Aorta (tissue), 5 donors: ENCODE data around the gene S100A2. TPM values are rescaled to one million over a fixed set of nuclear protein-coding genes. Genes with fewer than 3 reads are reported as not detected.
A peak's percentile ranks its signal among the peaks of the same experiment; 100 is the strongest.
"Not testable (repeated sequence)": the region's sequence is repeated elsewhere in the genome, so short reads cannot be mapped to it uniquely, and the experiment has no call there.

Experiments
- ATAC-seq: fragments of 200-7000 bp; cut with Tn5 transposase; one replicate; pipeline ENCODE4 v1.9.1; 2022; ENCODE audit warnings: moderate library complexity; ENCODE audit not compliant: low FRiP score
- DNase-seq, 2 donors: peaks; one replicate each; pipeline ENCODE4 v3.0.0-alpha.2; 2020
- H3K27ac ChIP-seq, 2 donors: one replicate each; pipeline ENCODE4 v1.5.1; 2013; ENCODE audit warnings: low read length in 2 of 2, mild to moderate bottlenecking in 2 of 2, moderate library complexity in 2 of 2, control low read depth in 1 of 2, inconsistent platforms in 1 of 2, low read depth in 1 of 2
- H3K27me3 ChIP-seq, 2 donors: one replicate each; pipeline ENCODE4 v1.6.1; 2013; ENCODE audit warnings: control low read depth in 1 of 2, low read length in 1 of 2, mild to moderate bottlenecking in 1 of 2, moderate library complexity in 1 of 2; ENCODE audit not compliant: insufficient read depth in 2 of 2, control insufficient read depth in 1 of 2
- H3K36me3 ChIP-seq, 2 donors: one replicate each; pipeline ENCODE4 v1.6.1; 2013; ENCODE audit warnings: control low read depth in 1 of 2, low read length in 1 of 2, mild to moderate bottlenecking in 1 of 2; ENCODE audit not compliant: insufficient read depth in 2 of 2, control insufficient read depth in 1 of 2
- H3K4me1 ChIP-seq, 2 donors: one replicate each; pipeline ENCODE4 v1.6.1; 2013; ENCODE audit warnings: low read length in 2 of 2, control low read depth in 1 of 2, mild to moderate bottlenecking in 1 of 2, moderate library complexity in 1 of 2; ENCODE audit not compliant: insufficient read depth in 2 of 2, control insufficient read depth in 1 of 2
- H3K4me3 ChIP-seq, 2 donors: one replicate each; pipeline ENCODE4 v1.5.1; 2013; ENCODE audit warnings: low read length in 2 of 2, control low read depth in 1 of 2, mild to moderate bottlenecking in 1 of 2
- H3K9me3 ChIP-seq: one replicate; pipeline ENCODE4 v1.6.1; 2013; ENCODE audit warnings: mild to moderate bottlenecking, low read length; ENCODE audit not compliant: control insufficient read depth
- WGBS, 2 donors: extraction: QIAGEN DNeasy Blood & Tissue Kit; methylation state at CpG; one replicate each; pipeline ENCODE4 v1.1.7; 2013; 5-methylcytosine and 5-hydroxymethylcytosine counted together
- intact Hi-C, 2 donors: fragments of 100-400 bp; cut with DNase I; formaldehyde crosslinking; loops; one replicate each; pipeline versions ENCODE4 v1.14.2 to v1.15.0; 2022
- polyA plus RNA-seq, 2 donors: library from polyadenylated mRNA; stranded (reverse); fragments of 200-250 nt; gene quantifications; one replicate each; pipeline ENCODE4 v1.2.3, GENCODE V29; 2013
- total RNA-seq, 2 donors: library from RNA; stranded (reverse); fragmentation: NEBNext Ultra II Directional; extraction: Animal tissue kit (Norgen Biotek cat#: 25700); gene quantifications; one replicate each; pipeline ENCODE4 v1.2.1, GENCODE V29; 2021
- donor health status: healthy with polysubstance abuse.
- donor health status: Bipolar disorder and iron deficiency.
- donor health status: DM: no; HTN: no; CAD: no.
- donor health status: DM: no; HTN: no; CAD: no.
- donor health status: DM: yes; HTN: yes; CAD: no.

The S100A2 gene
- total and polyA plus RNA-seq, 4 donors = 1.8 to 6.4 (median 2.0) TPM

GRCh38 chr1:153585006-153585405 is 19.4 kb upstream of the S100A2 start:
- no peaks in the 10 kb centered on the region for H3K36me3 ChIP-seq
- intact Hi-C loops = no loop called here
- no peak for ATAC-seq
- no peak overlapping the region for H3K27ac ChIP-seq
- H3K27me3 ChIP-seq = no peaks in the 10 kb centered on the region
- no peak overlapping the region for H3K4me3 ChIP-seq
- H3K9me3 ChIP-seq = no peaks in the 10 kb centered on the region
- WGBS, 2 donors = 93% methylated on average over 1 of the region's 1 CpG
- no peaks in the 10 kb centered on the region for H3K4me1 ChIP-seq
- DNase-seq = no peak

- Histone ChIP-seq H3K36me3 (no peaks in the 10 kb centered on the region), H3K9me3 (no peaks in the 10 kb centered on the region), H3K4me1 (no peaks in the 10 kb centered on the region), H3K4me3 (no peak overlapping the region), H3K27ac (no peak overlapping the region), H3K27me3 (no peaks in the 10 kb centered on the region)
- DNase-seq (no peak), ATAC-seq (no peak)
- WGBS, 2 donors = 65 to 73% methylated on average over 2 of the region's 2 CpGs
- intact Hi-C loops = no loop called here
Observed at GRCh38 chr1:153583976-153584375, 18.3 kb upstream of the S100A2 start.

- H3K9me3 ChIP-seq, H3K27me3 ChIP-seq, intact Hi-C loops, ATAC-seq, H3K36me3 ChIP-seq, H3K4me1 ChIP-seq, DNase-seq, H3K4me3 ChIP-seq, H3K27ac ChIP-seq: not testable (repeated sequence)
- 90 to 96% methylated on average over 3 of the region's 3 CpGs for WGBS, 2 donors
Observed at GRCh38 chr1:153583514-153583913, 17.9 kb upstream of the S100A2 start.

GRCh38 chr1:153582836-153583235 is 17.2 kb upstream of the S100A2 start:
- H3K4me3 ChIP-seq, DNase-seq, H3K4me1 ChIP-seq, ATAC-seq, H3K27ac ChIP-seq, intact Hi-C loops, H3K27me3 ChIP-seq, H3K36me3 ChIP-seq, H3K9me3 ChIP-seq: not testable (repeated sequence)
- WGBS, 2 donors = 93% methylated on average over 29 to 34 of the region's 34 CpGs

GRCh38 chr1:153578936-153579335 is 13.3 kb upstream of the S100A2 start:
- WGBS, 2 donors = 93 to 94% methylated on average over 3 of the region's 3 CpGs
- intact Hi-C loops = loop anchor here in 1 of 2 donors (10.0 kb wide), 1 partner anchor 96 kb away; the partner anchor contains the start of genes ILF2 and NPR1
- no peaks in the 10 kb centered on the region for H3K9me3 ChIP-seq
- H3K27me3 ChIP-seq = no peaks in the 10 kb centered on the region
- no peak for ATAC-seq
- DNase-seq = no peak
- no peaks in the 10 kb centered on the region for H3K36me3 ChIP-seq
- no peak overlapping the region for H3K4me3 ChIP-seq
- no peak overlapping the region for H3K27ac ChIP-seq
- no peaks in the 10 kb centered on the region for H3K4me1 ChIP-seq

GRCh38 chr1:153578490-153578889 is 12.8 kb upstream of the S100A2 start:
- DNase-seq = no peak
- H3K27me3 ChIP-seq = no peaks in the 10 kb centered on the region
- intact Hi-C loops = loop anchor here in 1 of 2 donors (10.0 kb wide), 1 partner anchor 96 kb away; the partner anchor contains the start of genes ILF2 and NPR1
- no peaks in the 10 kb centered on the region for H3K4me1 ChIP-seq
- no peak overlapping the region for H3K27ac ChIP-seq
- no peaks in the 10 kb centered on the region for H3K36me3 ChIP-seq
- no peaks in the 10 kb centered on the region for H3K9me3 ChIP-seq
- ATAC-seq = no peak
- no peak overlapping the region for H3K4me3 ChIP-seq

GRCh38 chr1:153577624-153578051 is 12.0 kb upstream of the S100A2 start:
- no peak for DNase-seq
- no peaks in the 10 kb centered on the region for H3K27me3 ChIP-seq
- H3K4me1 ChIP-seq = no peaks in the 10 kb centered on the region
- no peaks in the 10 kb centered on the region for H3K9me3 ChIP-seq
- H3K36me3 ChIP-seq = no peaks in the 10 kb centered on the region
- no peak overlapping the region for H3K27ac ChIP-seq
- intact Hi-C loops = loop anchor here in 1 of 2 donors (10.0 kb wide), 1 partner anchor 97 kb away; the partner anchor contains the start of genes ILF2 and NPR1
- WGBS, 2 donors = 43 to 44% methylated on average over 9 of the region's 9 CpGs
- no peak overlapping the region for H3K4me3 ChIP-seq
- peak; percentile 73 for ATAC-seq

- 81 to 84% methylated on average over 4 of the region's 4 CpGs for WGBS, 2 donors
Observed at GRCh38 chr1:153577138-153577537, 11.5 kb upstream of the S100A2 start.

GRCh38 chr1:153575497-153575896 is 9.9 kb upstream of the S100A2 start:
- H3K4me1 ChIP-seq, H3K4me3 ChIP-seq, DNase-seq, ATAC-seq, H3K27me3 ChIP-seq, H3K27ac ChIP-seq, H3K36me3 ChIP-seq, H3K9me3 ChIP-seq: not testable (repeated sequence)
- intact Hi-C loops = loop anchor here in 1 of 2 donors (10.0 kb wide), 1 partner anchor 99 kb away; the partner anchor contains the start of genes ILF2 and NPR1
- WGBS, 2 donors = 93 to 97% methylated on average over 10 of the region's 10 CpGs

More at GRCh38 chr1:153577138-153577537, 11.5 kb upstream of the S100A2 start:
- DNase-seq (no peak), ATAC-seq (no peak)
- Histone ChIP-seq H3K27me3 (no peaks in the 10 kb centered on the region), H3K36me3 (no peaks in the 10 kb centered on the region), H3K4me3 (no peak overlapping the region), H3K9me3 (no peaks in the 10 kb centered on the region), H3K4me1 (no peaks in the 10 kb centered on the region), H3K27ac (no peak overlapping the region)
- intact Hi-C loops = loop anchor here in 1 of 2 donors (10.0 kb wide), 1 partner anchor 98 kb away; the partner anchor contains the start of genes ILF2 and NPR1
